C4-2B (cell line): ENCODE results near the gene SCAPER.
A peak's percentile ranks its signal among the peaks of the same experiment; 100 is the strongest.

Source experiments
- H3K27ac ChIP-seq: fragments of 450-650 bp; 2 replicates; pipeline ENCODE4 v1.5.1; 2017
- CTCF ChIP-seq: fragments of 450-650 bp; conservative IDR thresholded peaks from 2 replicates; pipeline ENCODE4 v1.5.1; 2017; ENCODE audit warnings: mild to moderate bottlenecking
- ZFX ChIP-seq: fragments of 450-650 bp; IDR thresholded peaks from 2 replicates; pipeline ENCODE4 v1.6.1; 2017

The SCAPER gene

DNA sequence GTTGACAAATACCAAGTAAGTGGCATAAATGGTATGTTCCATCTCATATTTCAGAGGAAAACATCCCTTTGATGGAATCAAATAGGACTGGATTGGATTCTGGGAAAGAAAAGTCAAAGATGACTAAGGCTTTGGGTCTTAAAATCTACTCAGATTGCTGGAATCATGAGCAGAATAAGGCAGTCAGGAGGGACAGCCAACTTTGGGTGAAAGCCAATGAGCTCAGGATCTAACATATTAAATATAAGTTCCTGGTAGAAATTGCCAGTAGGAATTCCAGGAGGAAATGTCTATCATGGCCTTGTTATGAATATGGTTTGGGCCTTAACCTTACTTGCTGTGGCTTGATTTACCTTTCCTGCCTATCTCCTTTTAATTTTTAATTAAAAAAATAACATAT is 513.3 kb downstream of the SCAPER start:
- no peak overlapping the region for H3K27ac ChIP-seq
- TF ChIP-seq ZFX (no peak), CTCF (no peak)

DNA sequence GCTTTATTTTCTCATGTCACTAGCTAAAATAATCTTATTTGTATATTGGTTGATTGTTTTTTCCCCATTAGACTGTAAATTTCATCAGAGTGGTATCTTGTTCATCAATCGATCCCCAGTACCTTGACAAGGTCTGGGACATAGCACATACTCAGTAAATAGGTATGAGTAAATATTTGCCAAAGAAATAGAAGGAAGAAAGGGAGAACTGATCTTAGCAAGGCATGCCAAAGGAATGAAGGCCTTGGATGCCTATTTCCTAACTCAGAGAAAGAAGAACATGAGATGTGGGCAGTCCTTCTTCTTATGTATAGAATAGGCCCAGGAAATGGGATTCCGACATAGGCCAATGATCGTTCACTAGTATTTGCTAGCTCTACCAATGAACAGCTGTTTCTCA is 513.8 kb downstream of the SCAPER start:
- TF ChIP-seq ZFX (no peak), CTCF (no peak)
- H3K27ac ChIP-seq, result peak overlapping the region; percentile 64; the same call in 1 of the 2 replicates

DNA sequence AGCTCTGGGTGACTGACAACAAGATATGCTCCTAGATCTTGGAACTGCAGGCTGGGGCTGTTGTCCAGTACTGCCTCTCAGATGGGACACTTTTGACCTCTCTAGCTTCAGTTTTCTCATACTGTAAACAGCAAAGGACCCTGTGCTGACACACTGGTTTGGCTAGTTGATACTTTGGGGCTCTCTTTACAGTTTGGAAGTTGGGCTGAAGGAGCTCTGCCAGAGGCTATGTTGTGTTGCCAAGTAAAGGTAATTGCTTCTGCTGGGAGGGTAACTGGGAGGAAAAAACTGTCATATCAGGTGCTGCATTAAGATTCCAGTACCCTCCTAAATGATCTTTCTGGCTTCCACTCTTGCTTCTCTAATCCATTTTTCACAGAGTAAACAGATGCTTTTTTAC is 514.6 kb downstream of the SCAPER start:
- H3K27ac ChIP-seq, result peak overlapping the region; percentile 64
- TF ChIP-seq CTCF, result no peak
- no peak for TF ChIP-seq ZFX

GRCh38 chr15:76386926-76387325 is 518.2 kb downstream of the SCAPER start:
- no peak for TF ChIP-seq ZFX
- TF ChIP-seq CTCF, result no peak
- no peak overlapping the region for H3K27ac ChIP-seq

DNA sequence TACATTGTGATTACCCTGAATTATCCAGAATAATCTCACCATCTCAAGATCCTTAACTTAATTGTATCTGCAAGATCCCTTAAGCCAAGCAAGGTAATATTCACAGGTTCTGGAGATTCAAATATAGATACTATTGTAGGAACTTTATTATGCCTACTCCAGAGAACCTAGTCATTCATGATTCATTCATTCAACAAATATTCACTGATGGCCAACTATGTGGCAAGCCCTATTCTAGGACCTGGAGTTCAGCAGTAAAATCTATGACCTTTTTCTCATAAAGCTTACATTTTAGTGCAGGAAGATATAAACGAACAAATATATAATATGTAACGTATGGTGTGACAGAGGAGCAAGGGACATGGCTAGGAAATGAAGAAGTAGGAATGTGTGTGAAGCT is 519.0 kb downstream of the SCAPER start:
- TF ChIP-seq CTCF (no peak), ZFX (no peak)
- H3K27ac ChIP-seq, result no peak overlapping the region

DNA sequence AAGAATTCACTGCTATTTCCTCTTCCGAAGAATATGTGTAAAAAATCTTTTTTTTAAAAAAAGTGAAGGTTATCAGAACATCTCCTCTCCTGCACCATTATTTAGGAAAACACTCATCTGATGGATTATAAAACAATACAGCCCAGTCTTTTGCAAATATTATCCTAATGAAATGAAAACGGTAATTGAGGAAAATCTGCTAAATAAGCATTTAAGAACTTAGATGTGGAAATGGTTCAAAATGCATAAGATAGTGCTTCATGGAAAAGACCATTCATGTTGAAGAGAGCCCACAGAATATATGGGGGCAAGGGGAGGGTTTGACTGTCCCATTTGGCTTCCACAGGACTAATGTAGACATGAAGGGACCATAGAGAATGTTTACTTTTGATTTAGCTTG is 520.7 kb downstream of the SCAPER start:
- no peak for TF ChIP-seq CTCF
- no peak for TF ChIP-seq ZFX
- no peak overlapping the region for H3K27ac ChIP-seq

DNA sequence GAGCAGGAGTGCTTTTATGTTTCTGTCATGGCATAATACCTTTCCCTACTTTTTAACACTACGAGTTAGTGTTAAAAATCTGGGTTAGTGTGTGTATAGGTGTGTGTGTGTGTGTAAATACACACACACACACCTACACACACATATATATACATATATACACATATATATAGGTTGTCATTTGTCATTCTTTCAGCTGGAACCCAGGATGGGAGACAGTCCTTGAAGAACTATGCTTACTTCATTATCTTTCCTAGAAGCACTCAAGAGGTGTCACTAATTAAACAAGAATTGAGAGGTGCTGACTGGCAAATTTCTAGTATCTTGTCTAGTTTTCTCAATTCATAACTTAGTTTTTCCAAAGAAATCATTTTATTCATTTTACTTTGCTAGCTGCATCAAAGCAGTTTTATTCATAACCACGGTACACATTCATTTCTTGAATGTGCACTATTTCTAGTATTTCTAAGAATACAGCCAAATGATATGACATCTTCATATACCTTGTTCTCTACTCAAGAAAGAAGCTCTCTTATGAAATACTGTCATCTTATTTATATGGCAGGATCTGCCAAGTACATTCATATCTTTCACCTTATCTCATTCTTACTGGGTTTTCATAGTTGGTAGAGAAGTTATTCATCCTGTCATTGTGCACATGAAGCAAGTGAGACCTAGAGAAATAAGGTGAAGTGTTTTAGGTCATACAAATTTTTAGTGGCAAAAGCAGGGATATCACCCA is 522.0 kb downstream of the SCAPER start:
- no peak overlapping the region for H3K27ac ChIP-seq
- TF ChIP-seq CTCF, result no peak
- TF ChIP-seq ZFX, result no peak
